ENCODE data around the gene SURF1.
"Not testable (repeated sequence)": the region's sequence is repeated elsewhere in the genome, so short reads cannot be mapped to it uniquely, and the experiment has no call there.

The SURF1 gene

DNA sequence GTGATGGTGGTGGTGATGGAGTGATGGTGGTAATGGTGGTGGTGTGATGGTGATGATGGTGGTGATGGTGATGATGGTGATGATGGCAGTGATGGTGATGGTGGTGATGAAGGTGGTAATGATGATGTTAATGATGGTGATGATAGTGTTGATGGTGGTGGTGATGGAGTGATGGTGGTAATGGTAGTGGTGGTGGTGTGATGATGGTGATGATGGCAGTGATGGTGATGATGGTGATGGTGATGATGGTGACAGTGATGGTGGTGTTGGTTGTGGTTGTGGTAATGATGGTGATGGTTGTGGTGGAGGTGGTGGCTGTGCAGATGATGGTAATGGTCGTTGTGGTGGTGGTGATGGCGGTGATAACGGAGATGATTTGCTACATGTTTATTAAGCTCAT is 27.2 kb upstream of the SURF1 start:
- no peak for DNase-seq (ENCODE audit: low spot score)

DNA sequence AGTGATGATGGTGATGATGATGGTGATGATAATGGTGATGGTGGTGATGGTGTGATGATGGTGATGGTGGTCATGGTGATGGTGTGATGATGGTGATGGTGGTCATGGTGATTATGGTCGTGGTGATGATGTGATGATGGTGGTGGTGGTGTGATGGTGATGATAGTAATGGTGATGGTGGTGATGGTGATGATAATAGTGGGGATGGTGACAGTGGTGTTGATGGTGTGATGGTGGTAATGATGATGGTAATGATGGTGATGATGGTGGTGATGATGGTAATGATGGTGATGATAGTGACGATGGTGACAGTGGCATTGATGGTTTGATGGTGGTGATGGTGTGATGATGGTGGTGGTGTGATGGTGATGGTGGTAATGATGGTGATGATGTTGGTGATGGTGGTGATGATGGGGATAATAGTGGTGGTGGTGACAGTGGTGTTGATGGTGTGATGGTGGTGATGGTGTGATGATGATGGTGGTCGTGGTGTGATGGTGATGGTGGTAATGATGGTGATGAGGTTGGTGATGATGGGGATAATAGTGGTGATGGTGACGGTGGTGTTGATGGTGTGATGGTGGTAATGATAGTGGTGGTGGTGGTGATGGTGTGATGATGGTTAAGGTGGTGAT is 26.3 kb upstream of the SURF1 start:
- no peak for DNase-seq (ENCODE audit: low spot score)

DNA sequence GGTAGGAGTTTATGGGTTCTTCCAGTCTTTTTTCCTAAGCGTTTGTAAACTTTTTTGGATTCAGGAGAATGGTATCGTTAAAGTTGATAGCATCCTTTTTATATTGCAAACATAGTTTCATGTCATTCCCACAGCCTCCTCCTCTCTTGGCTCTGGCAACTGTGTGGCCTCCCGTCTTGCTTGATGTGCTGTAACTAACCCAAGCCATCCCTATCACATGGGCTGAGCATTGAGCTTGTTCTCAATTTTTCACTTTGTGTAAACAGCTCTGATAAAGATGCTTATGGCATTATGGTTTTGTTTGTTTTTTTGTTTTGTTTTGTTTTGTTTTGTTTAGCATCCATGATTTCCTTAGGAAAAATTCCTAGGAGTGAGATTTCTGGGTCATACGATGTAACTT is 24.4 kb upstream of the SURF1 start:
- DNase-seq (ENCODE audit: low spot score): no peak

DNA sequence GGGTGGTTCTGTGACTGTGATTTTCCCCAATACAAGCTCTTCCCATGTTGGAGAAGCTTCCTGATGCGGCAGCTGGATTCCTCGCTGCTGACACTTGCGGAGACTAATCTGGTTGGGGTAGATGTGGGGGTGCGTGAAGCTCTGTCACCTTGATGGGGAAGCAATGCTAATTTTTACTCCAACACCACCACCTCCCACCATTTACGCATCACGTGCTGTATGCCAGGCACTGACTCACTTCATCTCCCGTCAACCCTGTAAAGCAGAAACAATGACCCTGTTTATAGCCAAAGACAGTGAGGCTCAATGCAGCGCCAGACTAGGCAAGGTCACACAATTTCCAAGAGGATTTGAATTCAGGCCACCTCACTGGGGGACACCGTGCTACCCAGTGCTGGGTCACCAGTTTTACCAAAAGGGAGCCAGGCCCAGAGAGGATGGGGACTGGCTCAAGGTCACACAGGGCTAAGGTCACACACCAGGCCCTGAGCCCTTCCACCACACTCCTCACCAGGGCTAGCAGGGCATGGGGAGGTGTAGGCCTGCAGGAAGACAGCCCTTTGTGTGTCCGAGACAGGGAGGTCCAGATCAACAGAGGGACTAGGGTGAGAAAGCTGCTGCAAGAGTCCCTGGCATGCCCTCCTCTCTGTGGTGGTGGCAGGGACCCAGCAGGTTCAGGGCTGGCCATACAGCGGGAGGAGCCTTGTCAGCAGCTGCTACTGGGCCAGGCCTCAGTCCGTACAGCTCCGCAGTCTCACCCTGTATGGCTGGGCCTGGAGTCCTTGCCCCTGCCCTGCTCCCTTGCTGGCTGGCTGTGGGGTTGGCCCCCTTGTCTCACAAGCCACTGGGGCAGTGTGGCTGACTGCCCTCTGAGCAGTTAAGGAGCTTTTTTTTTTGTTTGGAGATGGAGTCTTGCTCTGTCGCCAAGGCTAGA is 23.1 kb upstream of the SURF1 start:
- DNase-seq (ENCODE audit: low spot score): no peak

DNA sequence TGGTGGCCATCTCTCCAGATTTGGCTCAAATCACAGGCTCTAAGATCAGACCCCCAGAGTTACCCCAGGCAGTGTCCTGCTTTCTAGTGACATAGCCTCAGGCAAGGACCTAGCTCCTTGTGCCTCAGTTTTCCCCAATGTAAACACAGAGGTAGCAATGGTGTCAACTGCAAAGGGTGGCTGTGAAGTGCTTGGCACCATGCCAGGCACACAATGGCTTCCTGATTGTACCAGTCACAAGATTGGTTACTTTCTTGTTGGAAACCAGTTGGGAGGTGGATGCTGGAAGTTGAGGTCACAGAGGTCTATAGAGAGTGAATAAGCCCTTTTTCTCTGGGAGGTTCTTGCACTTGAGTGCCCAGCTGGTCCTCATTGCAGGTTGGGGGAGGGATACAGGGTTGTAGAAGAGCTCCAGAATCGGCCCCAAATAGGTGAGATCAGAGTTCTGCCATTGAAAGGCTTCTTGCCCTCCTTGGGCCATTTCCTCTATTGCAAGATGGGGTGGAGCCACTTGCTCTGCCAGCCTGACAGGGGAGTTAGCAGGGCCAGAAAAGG is 22.2 kb upstream of the SURF1 start:
- DNase-seq (ENCODE audit: low spot score): no peak

DNA sequence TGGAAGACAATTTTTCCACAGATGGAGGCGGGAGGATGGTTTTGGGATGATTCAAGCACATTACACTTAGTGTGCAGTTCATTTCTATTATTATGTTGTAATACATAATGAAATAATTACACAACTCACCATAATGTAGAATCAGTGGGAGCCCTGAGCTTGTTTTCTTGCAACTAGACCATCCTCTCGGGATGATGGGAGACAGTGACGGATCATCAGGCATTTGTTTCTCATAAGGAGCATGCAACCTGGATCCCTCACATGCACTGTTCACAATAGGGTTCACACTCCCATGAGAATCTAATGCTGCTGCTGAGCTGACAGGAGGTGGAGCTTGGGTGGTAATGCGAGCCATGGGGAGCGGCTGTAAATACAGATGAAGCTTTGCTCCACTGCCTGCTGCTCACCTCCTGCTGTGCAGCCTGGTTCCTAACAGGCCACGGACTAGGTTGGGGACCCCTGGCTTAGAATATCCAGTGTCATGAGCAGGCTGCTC is 21.5 kb upstream of the SURF1 start:
- no peak for DNase-seq (ENCODE audit: low spot score)

DNA sequence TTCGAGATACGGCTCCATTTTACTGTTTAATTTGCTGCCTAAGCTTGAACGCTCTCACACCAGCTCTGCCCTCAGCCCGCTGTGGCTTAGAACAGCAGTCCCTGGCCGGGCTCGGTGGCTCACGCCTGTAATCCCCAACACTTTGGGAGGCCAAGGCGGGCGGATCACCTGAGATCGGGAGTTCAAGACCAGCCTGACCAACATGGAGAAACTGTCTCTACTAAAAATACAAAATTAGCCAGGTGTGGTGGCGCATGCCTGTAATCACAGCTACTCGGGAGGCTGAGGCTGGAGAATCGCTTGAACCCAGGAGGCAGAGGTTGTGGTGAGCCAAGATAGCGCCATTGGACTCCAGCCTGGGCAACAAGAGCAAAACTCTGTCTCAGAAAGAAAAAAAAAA is 21.0 kb upstream of the SURF1 start:
- DNase-seq (ENCODE audit: low spot score): not testable (repeated sequence)

DNA sequence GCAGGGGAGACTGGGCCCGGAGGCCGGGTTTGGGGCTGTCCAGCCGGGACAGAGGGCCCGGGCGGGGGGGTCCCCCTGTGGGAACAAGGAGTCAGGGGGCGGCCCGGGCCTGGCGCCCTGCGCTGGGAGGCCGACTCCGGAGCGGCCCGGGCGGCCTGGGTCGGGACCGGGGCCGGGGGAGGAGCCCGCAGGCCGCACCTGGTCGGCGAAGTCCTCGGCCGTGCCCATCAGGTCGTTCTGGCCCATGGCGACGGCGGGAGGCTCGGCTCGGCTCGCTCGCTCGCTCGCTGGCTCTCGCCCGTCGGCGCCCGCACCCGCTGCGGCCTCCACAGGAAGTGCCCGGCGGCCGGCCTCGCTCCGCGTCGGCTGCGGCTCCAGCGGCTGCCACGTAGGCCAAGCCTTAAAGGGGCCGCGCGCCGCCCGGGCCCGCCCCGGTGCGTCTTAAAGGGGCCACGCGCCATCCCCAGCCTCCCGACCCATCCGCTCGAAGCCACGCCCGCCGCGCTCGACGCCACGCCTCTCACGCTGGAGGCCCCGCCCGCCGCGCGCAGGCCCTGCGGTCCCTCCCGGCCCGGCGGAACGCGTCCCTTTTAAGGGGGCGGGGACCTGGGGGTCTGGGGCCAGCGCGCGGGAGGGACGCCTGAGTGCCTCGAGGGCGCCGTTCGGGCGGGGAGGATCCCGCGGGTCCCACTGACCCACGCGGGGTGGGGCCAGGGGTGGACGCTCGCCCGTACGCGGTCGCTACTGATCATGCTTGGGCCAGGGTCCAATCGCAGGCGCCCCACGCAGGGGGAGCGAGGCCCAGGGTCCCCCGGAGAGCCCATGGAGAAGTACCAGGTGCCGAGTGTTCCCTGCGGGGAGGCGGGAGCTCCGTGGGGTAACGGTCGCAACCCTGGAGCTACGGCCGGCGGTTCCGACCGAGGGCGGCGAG is 19.7 kb upstream of the SURF1 start, which contains the start of the genes STKLD1 and SURF4:
STKLD1 (plus strand) TSS at position 643 of the 931 bp plus-strand sequence; CDS start at position 751, 108 bp downstream.
SURF4 (minus strand) TSS at position 337 of the 931 bp plus-strand sequence; CDS start at position 246, 91 bp downstream.
- DNase-seq (ENCODE audit: low spot score): peak; percentile 94

DNA sequence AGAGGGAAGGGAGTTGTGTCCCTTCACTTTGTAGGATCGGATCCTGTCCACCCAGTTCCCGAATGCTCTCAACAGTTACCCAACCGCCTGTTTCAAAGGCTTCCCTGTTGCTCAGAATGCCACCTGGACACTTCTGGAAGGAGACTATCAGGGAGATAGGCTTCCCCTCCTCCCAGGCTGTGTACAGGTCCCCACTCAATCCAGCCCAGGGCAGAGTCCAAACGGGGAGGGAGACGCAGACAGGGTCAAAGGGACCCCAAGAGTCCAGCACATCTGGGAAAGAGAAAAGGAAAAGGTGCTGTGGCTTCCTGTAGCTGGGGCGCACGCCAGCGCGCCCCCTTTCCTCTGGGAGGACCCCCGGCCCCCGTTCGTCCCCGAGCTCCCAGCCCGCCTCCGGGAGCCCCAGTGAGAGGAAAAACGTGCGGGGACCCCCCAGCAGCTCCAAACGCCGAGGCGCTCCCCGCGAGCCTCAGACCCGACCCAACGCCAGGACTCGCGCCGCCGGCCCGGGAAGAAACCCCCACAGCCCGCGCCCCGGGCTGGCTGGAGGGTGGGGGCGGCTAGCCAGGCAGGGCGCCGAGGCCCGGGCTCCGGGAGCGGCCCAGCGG is 18.9 kb upstream of the SURF1 start:
- no peak for DNase-seq (ENCODE audit: low spot score)

DNA sequence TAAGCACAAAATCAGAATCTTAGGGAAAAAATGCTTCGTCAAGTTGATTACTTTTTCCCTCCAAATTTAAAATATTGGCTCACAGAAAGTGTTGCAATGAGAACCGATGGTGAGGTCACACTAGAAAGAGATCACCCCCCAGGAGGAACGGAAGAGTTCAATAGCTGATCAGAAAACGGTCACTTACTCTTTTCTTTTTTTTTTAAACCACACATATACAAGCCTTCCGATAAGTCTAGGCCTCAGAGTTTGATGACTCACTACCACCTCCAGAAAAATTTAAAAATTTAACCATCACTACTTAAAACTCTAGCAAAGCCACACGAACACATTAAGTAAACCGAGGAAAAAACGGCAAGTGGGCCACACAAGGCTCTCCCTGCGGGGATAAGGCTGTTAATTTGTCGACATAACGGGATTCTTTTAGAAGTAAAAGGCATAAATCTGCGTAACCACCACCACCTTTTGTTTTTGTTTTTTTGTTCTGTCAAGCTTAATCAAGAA is 18.4 kb upstream of the SURF1 start:
- no peak for DNase-seq (ENCODE audit: low spot score)

DNA sequence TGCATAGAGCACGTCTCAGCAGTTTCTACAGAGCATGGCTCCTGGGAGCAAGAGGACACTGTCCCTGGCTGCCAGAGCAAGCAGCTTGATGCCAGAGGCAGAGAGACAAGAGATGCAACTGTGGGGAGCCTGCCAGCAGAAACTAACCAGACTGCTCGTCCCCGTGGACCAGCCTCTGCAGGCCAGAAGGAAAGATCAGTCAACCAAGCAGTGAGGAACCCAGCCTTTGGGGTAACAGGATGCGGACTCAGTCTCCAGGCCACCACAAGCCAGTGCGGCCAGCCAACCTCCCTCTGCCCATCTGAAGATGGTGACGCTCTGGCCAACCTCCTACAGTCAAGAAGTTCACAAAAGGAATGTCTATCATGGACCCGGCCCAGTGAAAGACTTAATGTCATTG is 15.9 kb upstream of the SURF1 start:
- no peak for DNase-seq (ENCODE audit: low spot score)

DNA sequence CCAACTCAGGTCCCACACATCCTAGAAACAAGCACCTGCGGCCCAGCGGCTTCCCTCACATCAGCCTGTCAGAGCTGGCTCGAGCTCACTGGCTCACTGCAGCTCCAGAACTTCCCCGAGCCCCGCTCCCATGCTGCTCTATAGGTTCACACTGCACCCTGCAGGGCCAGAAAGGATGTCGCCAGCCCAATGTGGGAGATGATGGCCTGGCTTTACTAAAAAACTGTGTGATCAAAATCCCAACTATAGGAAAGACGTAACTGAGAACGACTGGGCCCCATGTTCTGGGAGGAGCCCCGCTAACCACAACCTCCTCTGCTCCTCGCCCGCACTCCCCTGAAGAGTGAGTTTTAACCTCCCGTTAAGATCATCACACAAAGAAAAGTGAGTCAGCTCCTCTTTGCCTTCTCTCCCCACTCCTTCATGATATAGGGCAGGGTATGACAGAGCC is 15.0 kb upstream of the SURF1 start:
- no peak for DNase-seq (ENCODE audit: low spot score)

DNA sequence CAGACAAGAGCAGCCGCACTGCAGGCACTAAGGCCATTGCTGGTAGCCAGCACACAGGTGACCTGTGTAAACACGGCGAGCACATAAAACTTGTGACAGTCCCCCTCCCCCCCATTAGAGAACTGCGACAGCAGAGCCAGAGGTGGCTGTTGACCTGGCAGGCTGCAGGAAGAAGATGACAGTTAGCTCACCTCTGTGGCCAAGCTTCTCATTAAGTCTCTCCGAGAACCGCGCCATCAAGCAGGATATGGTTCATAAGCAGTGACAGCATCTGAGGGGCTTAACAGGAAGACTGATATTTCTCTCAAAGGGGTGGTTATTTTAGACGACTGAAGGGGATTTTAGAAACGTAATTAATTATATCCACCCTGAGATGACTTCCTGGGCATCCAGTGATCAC is 14.4 kb upstream of the SURF1 start:
- no peak for DNase-seq (ENCODE audit: low spot score)

DNA sequence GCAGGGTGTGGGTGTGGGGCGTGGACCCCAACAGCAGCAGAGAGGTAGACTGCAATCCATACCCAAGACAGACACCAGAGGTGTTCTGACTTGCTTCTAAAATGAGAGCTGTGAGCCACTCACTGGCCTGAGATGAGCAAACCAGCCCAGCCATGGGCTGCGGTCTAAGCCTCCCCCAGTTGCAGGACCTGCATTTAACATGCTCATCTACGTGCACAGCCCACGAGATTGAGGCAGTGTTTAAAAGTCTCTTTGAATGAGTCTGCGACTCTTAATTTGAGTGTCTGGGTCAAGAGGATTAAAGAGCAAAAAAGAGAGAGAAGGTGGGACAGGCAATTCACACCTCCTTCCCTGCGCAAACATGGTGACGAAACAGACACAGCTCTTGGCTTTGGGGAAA is 13.6 kb upstream of the SURF1 start:
- DNase-seq (ENCODE audit: low spot score): no peak

DNA sequence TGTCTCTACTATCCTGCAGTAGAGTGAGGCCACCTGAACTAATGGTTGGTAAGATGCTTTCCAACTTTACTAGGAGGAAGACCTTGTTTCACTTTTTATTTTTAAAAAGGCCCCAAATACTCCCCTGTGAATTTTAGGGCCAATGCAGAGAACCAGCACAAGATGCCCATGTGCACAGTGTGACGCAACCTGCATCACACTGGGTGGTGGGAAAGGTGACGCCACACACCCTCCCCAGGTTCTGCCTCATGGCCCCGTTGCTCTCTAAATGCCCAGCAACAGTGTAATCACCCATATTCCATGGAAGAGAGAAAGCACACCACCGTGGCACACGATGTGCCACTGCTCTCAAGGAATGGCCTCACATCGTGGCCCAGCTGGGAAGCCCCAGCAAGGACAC is 13.1 kb upstream of the SURF1 start:
- DNase-seq (ENCODE audit: low spot score): no peak

DNA sequence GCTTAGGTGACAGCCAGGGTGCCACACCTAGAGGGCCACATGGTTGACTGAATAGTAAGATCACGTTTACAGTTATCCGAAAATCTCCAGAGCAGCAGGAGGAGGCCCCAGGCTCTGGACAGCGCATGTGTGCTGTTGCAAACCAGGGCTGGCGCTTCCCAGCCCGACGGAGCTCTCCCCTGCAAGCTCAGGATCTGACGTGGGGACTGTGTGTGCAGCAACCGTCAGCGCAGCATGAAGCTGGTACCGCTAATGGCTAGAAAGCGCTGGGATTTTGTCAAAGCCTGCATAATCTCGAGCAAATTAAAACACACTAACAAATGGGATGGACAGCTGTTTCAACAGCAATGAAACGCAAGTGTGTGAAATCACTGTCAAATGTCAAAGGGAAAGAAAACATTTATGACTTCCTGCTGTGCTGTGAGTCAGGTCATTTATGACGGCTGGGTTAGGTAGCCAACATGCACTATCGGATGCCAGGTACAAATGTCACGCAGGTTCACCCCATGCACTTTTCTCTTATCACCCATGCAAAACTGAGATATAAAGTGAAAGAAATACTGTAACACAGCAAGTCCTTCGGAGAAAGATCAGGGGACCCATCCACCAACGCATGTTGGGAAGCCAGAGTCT is 12.1 kb upstream of the SURF1 start:
- no peak for DNase-seq (ENCODE audit: low spot score)

DNA sequence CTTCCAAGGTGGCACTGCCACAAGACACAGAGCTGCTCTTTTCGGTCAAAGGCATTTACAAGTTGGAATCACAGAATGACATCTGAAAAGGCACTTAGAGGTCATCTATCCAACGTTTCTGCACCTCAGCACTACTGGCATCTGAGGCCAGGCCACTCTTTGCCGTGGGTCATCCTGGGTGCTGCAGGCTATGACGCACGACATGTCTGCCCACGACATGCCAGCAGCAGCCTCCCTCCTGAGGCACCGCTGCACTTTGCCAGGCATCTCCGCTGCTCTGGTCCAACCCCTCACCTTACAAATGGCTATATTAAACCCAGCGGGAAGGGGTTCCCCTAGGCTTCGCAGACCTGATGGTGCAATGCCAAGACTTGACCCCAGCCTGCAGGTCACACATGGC is 11.5 kb upstream of the SURF1 start:
- DNase-seq (ENCODE audit: low spot score): no peak

DNA sequence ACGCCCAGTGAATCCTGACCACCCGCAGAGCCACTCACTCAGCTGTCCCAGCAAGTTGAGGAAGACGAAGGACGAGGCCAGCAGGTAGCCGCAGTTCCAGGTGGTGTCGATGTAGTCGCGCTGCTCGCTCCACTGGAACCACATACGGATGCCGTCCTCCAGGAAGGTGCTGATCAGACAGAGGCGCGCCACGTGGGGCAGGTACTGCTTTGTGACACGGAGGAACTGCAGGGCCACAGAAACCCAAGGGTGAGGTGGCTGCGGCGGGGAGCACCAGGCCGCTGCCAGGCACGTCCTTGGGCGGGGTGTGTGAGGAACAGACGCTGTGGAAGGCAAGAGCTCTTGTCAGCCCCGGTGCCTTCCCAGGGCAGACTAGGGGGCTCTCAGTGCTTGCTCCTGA is 10.9 kb upstream of the SURF1 start:
- DNase-seq (ENCODE audit: low spot score): no peak

DNA sequence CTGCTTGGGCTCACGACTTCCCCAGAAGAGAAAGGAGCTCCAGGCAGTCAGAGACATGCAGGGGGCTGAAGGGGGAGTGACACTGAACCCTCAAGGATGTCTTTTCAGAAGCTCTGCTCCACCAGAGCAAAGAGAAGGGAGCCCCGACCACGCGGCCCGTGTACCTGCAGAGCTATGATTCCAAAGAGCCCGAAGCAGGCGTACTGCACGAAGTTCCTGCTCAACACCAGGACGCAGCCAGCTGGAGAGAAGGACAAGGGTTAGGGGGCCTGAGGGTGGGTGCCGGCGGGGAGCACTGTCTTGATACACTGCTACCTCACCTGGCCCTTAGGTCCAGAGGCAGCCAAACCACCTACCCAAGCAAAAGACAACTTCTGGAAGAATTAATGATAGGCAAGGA is 10.1 kb upstream of the SURF1 start:
- no peak for DNase-seq (ENCODE audit: low spot score)

DNA sequence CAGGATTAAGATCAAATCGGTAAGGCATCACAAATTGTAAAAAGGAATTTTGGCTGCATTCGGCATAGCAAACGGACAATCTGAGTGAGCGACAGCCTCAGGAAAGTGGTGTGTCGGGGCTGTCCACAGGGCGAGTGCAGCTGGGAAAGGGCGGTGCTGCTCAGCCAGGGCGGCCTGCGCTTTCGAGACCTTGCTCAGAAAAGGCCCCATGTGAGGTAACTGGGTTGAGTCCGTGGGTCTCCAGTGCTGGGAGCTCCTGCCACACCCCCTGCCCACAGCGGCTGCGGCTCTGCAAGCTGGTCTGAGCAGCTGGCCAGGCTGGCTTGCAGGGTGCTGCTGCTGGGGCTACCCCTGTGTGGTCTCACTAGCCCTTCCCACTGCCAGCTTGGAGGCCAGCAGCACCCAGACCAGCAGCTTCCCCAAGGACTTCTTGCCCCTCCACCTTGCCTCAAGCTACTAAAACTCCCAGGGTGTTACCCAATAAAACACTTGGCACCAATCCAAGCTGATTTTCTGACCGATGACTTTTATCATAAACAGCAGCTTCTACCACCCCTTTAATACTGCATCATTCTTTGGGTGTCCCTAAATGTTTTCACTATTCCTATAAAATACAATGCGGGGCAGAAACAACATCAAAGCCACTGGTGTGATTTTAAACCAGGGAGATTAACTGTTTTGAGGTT is 6.2 kb upstream of the SURF1 start:
- DNase-seq (ENCODE audit: low spot score): no peak

Data from kidney capillary endothelial cell (primary cell).